RPMI8226 (cell line): ENCODE results near the gene MRGPRE.

Source experiments
- DNase-seq: peaks from one replicate; pipeline ENCODE4 v3.0.0-alpha.2; 2015

The MRGPRE gene

GRCh38 chr11:3213659-3214419, 18.4 kb downstream of the MRGPRE start:
- DNase-seq: no peak

DNA sequence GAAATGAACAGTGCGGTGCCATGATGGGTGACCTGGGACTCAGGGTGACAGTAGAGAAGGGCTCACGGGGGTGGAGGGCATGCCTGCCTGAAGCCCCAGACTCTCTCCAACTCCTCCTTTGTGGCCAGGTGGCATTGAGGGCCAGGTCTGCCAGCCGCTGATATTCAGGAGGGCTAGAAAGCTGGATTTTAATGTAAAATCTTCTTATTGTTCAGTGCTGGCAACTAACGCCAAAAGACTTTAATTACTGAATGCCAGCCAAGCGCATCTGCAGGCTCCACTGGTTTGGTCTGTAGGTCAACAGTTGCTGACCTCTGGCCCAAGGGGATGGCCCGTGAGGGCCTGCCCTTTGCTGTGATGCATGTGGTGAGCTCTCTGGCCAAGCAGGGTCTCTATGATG, 23.9 kb downstream of the MRGPRE start:
- no peak for DNase-seq

- no peak for DNase-seq
These were observed 24.6 kb downstream of the MRGPRE start for GRCh38 chr11:3207526-3208189.

DNA sequence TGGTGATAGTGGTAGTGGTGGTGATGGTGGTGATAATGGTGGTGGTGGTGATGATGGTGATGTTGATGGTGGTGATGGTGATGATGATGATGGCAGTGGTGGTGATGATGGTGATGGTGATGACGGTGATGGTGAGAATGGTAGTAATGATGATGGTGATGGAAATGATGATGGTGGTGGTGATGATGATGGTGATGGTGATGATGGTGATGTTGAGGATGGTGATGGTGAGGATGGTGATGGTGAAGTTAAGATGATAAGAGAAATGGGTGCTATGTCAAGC, 25.4 kb downstream of the MRGPRE start:
- no peak for DNase-seq

DNA sequence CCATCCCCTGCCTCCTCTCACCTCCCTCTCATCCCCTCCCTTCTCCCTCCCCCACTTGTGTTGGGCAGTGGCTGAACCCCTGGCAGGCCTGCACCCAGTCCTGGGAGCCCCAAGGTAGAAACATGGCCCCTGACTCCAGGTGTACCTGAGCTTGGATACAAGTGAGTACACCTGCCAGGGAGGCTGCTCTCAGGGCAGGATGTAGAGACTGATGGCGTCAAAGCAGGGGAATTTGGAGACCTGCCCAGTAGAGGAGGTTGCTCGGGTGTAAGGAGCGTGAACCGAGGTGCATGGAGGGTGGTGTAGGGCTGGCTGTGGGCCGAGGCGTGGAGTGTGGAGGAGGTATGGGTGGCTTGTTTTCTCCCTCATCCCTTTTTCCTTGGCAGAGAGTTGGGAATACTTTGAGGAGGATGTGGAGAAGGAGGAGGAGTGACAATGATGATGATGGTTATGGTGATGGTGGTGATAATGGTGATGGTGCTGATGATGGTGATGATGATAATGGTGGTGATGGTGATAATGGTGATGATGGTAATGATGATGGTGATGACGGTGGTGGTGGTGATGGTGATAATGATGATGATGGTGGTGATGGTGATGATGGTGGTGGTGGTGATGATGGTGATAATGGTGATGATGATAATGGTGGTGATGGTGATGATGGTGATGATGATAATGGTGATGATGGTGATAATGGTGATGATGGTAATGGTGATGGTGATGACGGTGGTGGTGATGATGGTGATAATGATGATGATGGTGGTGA, 25.9 kb downstream of the MRGPRE start:
- no peak for DNase-seq

DNA sequence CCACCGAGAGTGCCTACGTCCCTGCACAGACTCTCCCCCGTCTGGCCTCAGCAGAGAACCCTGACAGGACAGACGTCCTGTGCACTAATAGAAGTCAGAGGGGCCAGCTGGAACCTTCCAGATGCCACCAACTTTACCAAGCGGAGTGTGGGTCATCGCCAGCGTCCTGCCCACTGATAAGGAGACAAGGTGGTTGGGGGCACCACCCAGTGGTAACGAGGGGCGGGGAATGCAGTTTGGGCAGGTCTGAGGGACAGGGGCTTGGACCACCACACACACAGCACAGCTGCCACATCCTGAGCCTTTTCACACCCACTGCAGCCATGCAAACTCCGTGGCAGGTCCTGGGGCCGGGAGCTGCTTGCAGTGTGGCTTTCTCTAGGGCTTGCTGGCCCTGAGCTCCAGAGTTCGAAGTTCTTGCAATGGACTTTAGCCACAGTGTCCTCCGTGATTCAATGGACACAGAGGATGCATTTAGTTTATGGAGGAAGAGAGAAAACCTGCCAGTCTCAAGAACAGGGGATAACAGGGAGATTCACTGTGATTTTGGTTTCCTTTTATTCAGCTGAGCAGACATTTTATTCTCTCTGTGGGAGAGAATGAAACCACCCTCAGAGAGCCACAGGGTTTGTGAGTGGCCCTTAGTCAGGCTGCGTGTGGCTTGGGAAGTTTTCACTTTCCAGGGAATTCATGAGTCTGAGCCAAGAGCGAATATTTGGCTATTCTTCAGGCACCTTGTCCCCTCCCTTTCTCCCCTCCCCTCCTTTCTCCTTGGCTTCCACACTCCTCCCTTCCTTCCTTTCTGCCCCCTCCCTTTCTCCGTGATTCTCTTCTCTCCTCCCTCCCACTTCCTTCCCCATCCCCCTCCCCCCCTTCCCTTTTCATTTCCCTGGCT, 26.7 kb downstream of the MRGPRE start:
- no peak for DNase-seq

GRCh38 chr11:3204141-3205015, 27.8 kb downstream of the MRGPRE start:
- no peak for DNase-seq

GRCh38 chr11:3203221-3204043, 28.8 kb downstream of the MRGPRE start:
- peak; percentile 43 for DNase-seq

- DNase-seq: no peak
These were observed 29.5 kb downstream of the MRGPRE start for GRCh38 chr11:3202759-3203158.

DNA sequence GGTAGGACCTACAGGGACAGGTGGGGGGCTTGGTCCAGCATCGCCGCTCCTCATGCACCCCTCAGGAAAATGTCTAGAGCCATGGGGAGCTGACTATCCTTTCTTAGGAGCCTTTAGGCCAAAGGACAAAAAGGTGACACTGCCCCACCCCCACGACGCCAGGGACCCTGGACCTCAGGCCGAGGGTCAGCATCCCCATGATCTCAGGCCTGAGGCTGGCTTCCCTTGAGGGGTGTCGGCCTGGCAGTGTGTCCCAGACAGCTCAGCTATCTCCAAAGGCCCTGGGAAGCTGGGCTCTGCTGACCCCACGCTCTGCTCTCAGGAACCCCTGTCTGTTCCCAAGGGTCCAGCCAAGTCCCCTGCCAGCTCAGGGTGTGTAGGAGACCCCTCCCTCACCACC, 29.9 kb downstream of the MRGPRE start:
- DNase-seq: no peak

DNA sequence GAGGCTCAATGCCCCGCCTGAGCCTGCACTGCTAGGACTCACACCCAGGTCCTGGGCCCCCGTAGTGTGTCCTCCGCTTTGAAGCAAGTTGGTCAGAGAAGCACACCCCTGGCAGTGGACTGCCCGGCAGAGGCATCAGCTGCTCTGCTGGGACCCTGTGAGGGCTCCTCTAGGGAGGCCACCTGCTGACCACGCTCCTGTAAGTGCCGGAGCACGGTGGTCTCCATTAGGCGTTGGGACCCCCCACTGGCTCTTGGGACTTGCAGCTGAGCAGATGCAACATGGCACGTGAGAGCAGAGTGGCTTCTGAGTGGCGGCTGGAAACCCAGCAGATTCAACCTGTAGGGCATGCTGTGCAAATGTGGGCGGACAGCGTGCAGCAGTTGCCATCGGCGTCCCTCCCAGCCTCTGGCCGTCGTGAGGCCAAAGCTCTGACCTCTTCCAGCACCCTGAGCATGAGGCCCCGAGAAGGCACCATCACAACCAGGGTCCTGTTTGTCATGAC, 30.5 kb downstream of the MRGPRE start:
- DNase-seq: no peak

- no peak for DNase-seq
These were observed 31.1 kb downstream of the MRGPRE start for GRCh38 chr11:3201112-3201581.

DNA sequence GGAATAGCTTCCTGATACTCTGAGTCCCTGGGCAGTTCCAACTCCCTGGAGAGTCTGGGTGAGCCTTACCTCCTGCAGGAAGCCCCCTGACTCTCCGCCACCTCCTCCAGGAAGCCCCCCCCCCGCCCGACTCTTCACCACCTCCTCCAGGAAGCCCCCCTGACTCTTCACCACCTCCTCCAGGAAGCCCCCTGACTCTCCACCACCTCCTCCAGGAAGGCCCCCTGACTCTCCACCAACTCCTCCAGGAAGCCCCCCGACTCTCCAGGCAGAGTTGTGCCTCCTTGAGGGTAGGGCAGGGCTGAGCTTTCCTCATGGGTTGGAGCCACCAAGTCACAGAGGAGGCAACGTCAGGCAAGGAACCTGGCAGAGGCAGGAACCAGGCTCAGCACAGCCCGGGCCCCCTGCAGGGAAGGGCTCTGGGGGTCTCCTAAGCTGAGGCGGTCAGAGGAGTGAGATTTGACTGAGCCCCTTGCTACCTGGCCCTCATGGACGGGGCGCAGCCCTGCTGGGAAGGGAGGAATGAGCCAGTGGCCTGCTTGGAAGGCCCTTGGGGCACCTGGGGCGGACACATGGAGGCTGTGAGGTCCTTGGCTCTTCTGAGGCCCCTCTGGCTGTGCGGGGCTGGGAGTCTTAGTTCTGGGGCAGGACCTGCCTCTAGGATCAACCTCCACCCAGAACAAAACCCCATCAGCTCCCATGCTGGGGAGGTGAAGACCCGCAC, 31.7 kb downstream of the MRGPRE start:
- DNase-seq: peak; percentile 2

DNA sequence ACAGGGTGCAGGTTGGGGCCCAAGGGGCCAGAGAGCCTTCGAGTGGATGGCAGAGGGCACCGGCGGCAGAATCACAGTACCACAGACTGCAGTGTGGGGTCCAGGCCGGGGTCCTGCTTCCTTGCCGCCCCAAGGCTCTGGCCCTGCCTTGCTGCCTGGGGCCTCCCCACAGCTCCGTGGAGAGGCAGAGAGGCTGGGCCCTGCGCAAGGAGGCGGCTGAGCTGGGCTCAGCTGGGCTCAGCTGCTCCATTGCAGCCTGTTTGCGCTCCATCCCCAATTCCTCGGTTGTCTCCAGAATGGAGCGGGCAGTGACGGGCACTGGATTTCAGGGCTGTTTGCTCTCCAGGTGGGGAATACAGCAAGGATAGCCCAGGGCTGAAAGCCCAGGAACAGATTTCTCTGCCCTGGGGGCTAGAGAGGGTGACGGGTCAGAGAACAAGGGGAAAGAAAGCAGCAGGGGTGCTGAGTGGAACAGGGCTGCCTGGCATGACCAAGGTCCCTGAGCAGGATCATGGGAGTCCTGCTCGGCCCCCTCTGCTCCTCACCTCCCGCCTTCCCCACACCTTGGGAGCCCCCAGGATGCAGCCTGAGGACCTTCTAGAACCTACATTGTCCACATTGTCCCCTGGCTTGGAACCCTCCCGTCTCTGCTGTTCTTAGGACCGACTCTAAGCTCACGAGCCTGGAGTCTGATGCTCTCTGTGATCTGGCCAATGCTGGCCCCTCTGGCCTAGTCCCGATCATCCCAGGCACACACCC, 32.5 kb downstream of the MRGPRE start:
- no peak for DNase-seq

GRCh38 chr11:3198815-3199214, 33.4 kb downstream of the MRGPRE start:
- DNase-seq: no peak

GRCh38 chr11:3197878-3198528, 34.2 kb downstream of the MRGPRE start:
- no peak for DNase-seq

- DNase-seq: no peak
These were observed 35.0 kb downstream of the MRGPRE start for GRCh38 chr11:3197044-3197695.
